NCI-H1436 treated with DMSO at 0.1 percent for 48 hours (cell line): ENCODE measurements around the gene HCN4.

ENCODE experiments used
- DNase-seq: peaks from one replicate; lab custom pipeline; 2025; lab: John Stamatoyannopoulos, UW

Gene HCN4

DNA sequence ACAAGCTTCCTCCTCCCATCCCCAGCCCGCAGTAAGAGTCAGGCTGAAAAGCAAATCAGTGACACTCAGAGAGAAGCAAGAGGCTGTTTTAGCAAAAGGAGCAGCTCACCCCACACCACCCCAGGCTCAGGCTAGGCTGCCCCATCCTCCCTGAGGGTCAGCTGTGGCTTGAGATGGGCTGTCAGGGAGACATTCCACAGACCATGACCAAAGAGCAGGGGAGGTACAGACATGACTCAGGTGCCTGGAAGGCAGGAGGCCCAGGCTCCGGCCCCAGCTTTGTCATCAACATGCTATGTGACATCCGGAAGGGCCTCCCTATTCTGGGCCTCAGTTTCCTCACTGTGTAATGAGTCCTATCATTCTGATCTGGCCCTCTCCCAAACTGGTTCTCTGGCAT lies 24.7 kb downstream of the HCN4 start:
- DNase-seq = no peak

DNA sequence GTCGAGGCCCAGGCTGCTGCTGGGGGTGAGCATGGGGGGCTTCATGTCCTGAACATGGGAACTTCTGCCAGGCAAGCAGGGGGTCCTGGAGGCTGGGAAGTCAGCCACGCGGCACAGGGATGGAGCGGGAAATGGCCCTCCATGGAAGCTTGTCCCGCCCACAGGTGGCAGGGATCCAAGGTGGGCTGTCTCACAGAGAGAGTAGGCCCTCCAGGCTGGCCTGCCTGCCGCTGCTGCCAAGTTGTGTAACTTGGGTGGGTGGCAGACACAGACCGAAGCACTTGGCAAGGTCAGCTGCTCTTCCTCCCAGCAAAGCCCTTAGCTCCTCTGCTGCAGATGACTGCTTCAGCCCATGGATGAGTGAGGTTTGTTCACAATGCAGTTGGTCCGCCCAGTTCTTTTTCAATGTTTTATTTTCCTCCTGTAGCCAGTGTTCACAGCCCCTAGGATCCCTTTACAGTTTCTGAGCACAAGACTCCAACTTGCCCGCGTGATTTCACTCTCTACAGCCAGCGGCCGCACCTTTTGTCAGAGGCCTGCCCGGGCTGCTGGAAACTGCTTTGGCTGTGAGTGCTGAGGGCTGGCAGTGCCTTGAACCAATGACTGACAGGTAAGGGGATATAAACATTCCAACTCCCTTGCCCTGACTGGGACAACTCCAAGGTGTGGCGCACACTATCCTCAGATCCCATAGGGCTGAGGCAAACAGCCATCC lies 26.7 kb downstream of the HCN4 start:
- DNase-seq = no peak

DNA sequence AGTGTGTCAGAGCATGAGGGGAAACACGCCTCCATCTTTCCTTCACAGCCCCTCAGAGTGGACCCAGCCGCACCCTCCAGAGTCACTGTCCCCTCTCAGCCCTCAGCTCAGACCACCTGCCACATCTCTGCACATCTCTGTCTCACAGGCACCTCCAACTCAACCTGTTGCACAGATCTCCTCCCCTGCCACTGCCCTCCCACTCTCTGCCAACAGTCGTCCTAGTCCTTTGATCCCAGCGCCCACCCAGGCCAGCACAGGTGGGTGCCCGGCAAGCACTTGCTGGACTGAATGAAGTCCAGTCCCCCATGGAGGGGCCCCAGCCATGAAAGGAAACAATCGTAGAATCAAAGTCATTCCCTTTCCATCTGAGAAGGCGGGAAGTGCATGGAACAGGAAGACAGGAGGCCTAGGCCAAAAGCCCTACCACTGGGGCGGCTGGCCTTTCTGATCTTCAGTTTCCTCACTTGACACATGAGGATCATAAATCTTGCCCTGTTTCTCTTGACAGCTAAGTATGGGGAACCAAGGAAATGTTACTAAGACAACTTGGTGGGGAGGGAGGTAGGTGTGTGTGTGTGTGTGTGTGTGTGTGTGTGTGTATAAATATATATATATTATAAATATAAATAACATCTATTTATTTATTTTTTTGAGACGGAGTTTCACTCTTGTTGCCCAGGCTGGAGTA lies 28.1 kb downstream of the HCN4 start:
- DNase-seq = no peak

DNA sequence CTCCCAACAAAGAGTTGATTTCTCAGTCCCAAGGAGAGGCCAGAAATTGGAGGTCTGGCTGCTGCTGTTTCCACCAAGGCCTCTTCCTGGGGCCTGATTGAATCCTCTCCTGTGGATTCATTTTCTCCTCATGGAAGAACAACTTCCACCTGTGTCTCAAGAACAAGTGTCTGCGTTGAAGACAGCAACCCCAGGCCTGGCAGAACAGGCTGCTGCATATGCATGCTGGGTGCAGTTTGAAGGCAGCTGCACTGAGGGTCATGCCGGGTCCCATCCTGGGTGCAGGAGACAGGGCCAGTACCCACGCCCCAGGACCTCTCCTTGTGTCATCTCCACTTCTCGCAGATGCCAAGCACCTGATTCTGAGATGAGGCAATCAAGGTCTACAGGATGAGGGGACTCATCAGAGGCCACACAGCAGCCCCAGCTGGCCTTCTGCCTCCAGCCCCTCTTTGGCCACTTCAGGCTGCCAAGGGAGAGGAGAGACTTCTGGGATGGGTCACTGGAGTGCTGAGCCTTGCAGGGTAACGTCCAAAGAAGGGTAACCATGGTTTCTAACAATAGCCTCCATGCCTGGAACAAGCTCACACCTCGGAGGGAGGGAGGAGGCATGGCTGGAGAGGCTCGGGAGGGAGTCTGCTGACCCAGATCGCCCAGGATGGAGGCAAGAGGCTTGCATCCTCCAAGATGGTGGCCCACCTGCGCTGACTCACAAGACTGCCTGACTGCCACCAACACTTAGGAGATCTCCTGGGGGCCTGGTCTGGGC lies 30.0 kb downstream of the HCN4 start:
- no peak for DNase-seq

DNA sequence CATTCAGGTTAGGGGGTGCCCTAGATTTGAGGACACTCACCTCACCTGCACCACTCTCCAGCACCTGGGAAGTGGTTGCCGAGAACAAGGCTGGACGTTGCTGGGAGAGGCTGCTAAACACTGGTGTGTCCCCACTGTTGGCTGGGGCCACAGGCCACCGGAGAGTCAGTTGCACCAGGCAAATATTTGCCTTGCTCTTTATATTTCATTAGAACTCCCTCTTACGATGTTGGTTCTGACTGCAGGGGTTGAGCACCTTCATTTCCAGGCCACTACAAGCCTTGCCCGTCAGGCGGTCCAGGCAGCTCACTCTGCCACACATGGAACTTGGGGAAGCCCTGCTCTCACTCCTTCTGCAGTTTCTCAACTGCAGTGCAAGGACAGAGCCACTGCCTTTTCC lies 30.7 kb downstream of the HCN4 start:
- no peak for DNase-seq

DNA sequence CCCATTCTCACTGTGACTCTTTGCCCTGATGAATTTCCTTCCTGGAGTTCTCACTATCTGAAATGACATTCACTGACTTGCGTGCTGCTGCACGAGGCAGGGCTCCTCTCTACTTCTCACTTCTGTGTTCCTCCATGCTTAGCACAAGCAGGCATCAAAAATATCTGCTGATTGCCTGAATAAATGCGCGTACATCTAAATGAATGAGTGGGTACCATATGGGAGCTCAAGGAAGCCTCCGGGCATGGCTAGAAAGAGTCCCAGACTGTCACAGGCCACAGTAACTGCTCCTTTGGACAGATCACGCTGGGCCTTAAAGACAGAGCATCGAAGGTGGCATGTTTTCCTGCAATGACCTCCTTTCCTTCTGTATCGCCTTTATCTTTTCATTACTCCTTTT lies 31.6 kb downstream of the HCN4 start:
- DNase-seq = no peak

DNA sequence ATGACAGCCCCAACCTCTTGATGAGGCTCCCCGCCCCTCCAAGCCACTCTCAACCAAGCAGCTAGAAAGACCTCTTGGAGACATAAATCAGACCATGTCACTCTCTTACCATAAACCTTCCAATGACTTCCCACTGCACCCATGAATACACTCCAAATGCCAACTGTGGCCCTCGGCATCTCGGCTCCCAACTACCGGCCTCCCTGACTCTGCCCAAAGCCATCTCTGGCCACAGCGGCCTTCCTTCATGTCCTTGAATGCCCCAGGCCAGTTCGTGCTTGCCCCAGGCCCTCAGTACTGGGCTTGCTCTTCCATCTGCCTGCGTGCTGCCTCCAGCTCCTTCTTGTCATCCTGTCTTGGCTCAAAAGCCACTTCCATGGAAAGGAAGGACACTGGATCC lies 32.0 kb downstream of the HCN4 start:
- no peak for DNase-seq

DNA sequence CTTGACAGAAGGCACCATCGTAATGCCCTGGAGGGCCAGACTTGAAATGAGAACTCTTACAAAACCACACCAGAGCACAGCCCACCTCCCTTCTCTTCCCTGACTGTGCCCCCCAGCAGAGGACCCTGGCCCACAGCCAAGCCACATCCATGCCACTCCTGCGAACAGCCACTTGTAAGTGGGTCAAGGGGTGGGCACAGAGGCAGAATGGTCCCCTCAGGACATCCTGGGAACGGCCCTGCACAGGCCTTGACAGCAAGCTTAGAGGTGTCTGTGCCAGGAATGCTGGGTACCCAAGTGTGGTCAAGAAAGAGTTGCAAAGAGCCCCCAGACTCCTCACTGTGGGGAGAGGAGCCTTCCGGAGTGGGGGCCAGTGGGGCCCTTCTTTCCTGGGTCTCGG lies 33.3 kb downstream of the HCN4 start:
- no peak for DNase-seq

DNA sequence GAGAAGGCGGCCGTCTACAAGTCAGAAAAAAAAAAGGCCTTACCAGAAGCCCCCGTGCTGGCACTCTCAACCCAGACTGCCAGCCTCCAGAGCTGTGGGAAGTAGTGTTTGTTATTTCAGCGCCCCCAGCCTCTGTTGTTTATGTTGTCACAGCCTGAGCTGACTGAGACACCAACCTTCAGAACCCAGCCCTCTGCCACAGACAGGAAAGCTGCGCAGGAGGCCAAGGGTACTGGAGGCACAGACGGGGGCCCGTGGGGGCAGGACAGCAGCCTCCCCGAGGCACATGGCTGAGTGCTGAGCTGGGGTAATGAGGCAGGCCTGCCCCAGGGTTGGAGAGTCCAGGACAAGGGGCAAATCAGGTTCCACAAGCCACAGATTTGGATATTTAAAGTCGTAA lies 33.7 kb downstream of the HCN4 start:
- no peak for DNase-seq

DNA sequence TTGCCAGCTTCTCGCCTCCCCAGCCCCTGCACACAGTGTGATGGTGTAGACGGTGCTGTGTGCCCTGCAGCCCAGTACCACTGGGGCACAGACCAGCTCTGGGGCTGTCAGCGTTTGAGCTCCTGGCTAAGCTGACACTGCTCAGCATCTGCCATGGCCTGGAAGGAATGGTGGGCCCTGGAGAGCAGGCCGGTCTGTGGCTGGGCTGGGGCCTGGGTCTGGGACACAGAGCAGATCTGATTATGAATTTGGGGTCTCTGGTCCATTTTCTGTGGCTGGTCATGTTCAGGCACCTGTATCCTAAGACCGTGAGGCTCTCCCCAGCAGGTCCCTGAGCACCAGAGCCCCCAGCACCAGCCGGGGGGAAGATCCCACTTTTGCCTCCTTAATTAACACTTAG lies 34.7 kb downstream of the HCN4 start:
- no peak for DNase-seq

DNA sequence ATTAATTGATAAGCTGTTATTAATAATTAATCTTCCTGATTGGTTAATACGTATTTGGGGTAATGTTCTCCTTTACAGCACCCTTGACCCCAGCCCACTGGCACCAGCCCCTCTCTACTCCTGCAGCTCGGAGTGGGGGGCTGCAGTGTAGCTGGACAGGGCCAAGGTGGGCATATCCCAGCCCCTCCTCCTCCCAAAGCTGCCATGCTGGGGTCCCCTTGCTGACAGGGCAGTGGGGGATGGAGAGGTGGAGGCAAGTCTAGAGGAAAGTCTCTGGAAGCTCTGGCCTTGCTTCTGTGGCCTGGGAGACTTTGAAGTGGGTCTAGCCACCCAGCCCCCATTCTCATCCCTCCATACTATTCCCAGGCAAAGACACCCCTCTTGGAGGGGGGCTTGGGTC lies 35.8 kb downstream of the HCN4 start:
- no peak for DNase-seq

DNA sequence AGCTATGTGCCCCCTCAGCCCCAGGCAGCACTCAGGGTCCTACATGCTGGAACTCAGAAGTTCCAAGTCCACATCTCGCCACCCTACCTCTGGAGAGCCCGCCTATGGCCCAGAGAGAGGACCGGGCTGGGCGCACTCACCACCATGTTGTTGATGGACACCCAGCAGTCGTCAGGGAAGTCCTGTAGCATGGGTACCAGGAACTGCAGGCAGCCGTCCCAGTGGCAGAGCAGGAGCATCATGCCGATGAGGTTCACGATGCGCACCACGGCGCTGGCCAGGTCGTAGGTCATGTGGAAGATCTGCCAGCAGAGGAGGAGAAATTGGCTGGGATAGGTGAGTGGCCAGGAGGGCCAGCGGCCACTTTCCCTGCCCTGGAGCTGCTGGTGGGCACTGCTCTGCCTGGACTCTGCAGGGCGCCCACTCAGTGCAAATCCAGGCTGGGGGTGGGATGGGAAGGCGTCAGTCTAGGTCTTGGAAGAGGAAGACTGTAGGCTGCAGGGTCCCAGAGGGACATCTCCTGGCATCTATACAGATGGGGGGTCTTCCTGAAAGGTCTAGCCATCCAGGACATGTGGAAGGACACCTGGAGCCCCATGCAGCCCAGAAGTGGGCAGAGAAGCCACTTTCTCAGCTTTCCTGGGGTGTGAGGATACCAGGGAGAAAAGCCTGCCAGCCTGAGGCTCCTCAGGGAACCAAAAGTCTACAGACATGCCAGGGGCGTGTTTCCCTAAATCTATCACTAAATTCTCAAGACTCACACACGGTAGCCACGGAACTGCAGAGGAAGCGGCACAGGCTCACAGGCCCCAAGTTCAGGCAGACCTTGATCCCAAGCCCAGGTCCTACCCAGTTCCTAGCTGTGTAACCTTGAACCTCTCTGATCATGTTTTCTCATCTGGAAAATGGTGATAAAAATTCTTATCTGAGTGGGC lies 36.5 kb downstream of the HCN4 start:
- no peak for DNase-seq

DNA sequence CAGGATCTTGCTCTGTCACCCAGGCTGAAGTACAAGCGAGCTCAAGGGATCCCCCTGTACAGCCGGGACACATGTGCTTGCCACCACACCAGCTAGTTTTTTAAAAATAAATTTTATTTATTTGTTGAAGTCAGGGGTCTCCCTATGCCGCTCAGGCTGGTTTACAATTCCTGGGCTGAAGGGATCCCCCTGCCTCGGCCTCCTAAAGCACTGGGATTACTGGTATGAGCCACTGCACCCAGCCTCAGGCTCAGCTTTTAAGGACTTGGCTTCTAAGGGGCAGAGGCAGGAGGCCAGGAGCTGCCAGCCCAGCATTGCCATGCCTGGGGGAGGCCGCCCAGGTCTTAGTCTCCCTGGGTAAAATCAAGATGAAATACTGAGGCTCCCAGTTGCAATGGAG lies 37.3 kb downstream of the HCN4 start:
- no peak for DNase-seq

DNA sequence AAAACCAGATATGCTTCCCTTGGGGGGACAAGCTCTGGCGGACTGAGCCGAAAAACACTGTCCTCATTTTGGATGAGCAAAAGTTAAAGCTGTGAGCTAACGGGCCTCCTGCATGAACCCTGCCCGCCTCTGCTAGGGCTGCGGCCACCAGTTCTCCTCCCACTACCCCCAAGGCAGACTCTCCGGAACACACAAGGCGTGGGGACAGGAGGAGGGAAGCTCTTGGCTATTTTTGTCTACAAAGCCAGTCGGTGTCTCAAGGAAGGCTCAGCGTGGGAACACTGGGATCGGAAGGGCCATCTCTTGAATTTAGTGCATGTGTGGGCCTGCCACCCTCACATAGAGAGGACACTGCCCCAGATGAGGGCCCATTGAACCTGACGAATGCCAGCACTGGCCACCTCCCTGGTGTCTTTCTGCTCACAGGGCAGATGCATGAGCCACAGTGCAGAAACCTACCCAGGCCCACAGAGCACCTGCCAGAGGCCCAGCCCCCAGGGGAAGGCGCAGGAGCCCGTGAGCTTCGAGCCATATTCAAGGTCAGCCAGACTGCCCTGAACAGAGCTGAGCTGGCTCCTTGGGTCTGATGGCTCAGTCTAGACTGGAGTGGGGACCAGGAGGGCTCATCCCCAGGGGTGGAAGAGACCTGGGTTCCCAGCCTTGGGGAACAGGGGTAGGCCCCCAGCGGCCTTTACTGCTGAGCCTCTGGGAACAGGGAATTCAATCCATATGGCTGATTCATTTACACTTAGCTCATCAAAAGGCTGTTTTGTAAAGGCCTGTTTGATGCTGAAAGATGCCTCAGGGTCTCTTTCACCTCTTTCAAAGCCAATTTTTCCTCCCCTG lies 38.3 kb downstream of the HCN4 start:
- DNase-seq = no peak

DNA sequence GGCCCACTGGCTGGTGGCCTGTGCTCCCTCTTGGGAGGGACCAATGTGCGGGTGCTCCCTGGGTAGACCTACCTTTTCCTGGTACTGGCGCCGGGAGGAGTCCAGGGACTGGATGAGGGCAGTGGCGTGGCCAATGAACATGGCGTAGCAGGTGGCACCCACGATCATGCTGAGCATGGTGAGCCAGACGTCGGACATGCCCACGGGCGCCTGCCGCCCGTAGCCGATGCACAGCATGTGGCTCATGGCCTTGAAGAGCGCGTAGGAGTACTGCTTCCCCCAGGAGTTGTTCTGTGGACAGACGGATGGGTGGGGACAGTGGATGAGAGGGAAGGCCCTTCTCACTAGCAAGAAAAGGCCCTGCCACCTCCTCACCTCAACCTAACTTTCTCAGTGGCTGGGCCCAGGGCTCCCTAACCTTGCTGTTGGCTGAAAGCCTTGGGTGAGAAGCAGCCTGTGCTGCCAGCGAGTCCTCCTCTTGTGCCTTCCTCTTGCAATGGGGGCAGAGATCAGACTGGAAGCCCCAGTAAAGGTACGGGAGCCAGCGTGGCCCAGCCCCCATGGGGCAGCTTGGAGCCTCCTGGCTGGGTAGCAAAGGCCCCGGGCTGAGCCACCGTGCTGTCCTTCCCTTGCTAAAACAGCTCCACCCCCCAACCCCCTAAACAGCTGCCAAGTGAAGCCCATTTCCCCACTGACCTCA lies 39.1 kb downstream of the HCN4 start:
- DNase-seq = no peak

DNA sequence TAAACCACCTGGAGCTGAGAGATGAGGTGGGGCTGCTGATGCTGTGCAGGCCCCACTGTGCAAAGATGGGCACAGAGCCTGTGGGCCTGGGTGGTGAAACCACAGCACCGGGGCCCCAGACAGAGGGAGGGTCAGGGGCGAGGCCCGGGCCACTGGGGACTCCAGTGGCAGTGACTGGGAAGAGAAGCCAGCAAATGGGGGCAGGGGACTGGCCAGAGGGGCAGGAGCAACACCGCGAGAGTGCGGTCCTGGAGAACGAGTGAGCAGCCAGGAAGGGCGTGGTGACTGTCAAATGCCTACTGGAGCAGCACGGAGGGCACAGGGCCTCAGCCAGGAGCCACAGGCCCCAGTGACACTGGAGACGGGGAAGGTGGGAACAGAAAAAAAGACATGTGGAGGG lies 39.8 kb downstream of the HCN4 start:
- DNase-seq = no peak

DNA sequence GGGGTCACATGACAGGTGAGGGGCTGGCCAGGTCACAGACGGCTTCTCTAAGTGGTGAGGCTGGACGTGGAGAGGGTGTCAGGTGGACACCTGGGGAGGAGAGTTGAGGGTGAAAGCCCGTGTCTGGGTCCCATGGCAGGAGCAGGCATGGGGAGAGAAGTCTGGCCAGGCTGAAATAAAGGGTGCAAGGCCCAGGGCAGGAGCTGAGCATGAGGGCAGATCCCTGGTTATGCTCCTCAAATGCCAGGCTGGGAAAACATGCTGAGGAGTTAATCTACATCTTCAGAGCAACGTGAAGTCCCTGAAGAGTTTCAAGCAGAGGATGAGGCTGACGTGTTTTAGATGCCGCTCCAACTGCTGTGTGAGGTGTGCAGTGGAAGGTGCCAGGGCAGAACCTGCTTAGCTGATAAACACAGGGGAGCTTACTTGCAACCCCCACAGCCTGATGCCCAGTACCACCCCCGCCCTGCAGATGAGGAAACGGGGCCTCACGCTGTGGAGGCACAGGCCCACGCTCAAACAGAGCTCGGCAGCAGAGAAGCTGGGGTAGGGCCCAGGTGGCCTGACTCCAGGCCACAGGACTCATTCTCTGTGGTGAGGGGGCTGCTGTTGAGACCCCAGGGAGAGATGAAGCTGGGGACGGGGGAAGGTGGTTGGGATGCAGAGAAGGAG lies 40.5 kb downstream of the HCN4 start:
- DNase-seq = no peak

DNA sequence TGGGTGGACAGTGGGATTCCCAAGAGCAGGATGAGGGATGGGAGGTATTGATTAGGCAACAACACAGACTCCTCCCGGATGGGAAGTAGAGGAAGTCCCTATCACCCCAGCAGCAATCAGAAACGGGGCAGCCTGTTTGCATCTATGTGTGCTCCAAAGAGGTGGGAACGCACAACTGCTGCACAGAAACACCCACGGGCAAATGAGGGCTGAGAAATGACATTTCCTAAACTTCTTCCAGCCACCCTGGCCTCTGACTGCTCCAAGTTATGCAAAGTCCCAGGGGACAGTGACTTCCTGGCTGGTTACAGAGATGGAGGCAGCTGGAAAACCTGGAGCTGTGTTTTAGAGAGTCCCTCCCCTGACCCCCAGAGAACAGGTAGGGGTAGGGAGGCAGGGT lies 42.6 kb downstream of the HCN4 start:
- DNase-seq = no peak

DNA sequence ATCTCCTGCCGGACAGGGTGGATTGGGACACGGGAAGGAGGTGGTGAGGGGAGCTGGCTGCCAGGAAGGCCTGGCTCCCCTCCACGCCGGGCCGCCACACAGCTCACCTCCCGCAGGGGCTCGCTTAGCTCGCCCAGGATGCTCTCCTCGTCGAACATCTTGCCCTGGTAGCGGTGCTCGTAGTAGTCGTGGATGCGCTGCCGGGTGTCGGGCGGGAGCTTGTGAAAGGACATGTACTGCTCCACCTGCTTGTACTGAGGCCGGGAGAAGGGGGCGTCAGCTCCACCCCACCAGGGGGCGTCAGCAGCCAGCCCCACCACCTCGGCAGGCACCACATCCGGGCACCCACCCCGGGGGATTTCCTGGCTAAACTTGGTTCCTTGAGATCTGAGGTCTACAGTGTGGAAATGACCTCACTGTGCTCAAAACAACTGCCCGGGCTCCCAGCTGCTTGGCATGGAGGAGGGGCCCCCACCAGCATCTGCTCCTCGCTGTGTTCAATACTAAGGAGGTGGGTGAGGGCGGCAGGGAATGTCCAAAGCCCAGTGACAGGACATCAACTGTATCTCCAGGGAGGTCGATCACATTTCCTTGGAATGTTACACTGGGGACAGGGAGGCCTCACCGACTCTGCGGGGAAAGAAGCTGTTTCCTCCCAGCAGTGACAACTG lies 43.4 kb downstream of the HCN4 start:
- DNase-seq = no peak
